ENCODE data around the gene TACC3.

The TACC3 gene

GRCh38 chr4:1744552-1744951 is 23.2 kb downstream of the TACC3 start:
- ChIA-PET CTCF (interaction anchor here (0.7 to 6.6 kb wide), 4 partner anchors 14 to 74 kb away, joined by 3 to 116 read pairs (median 4); no protein-coding TSS in a partner anchor), POLR2A (interaction anchor here (0.6 to 1.8 kb wide), 4 partner anchors 15 to 64 kb away, joined by 3 to 5 read pairs (median 4); partner anchors contain the start of genes TACC3 and TMEM129)
- TF ChIP-seq ARNT (IDR thresholded peaks at IDR 0.05) (no peak), ZNF384 (IDR thresholded peaks at IDR 0.05) (no peak), LEF1 (IDR thresholded peaks at IDR 0.05; ENCODE audit: borderline replicate concordance) (no peak), PKNOX1 (IDR thresholded peaks at IDR 0.05) (no peak), ELF4 (IDR thresholded peaks at IDR 0.05) (no peak), NFRKB (IDR thresholded peaks at IDR 0.05) (no peak), L3MBTL2 (conservative IDR thresholded peaks at IDR 0.05) (no peak), TARDBP (IDR thresholded peaks at IDR 0.05) (no peak), FOXA1 (IDR thresholded peaks at IDR 0.05) (no peak), SP1 (IDR thresholded peaks at IDR 0.05) (no peak), FOXM1 (IDR thresholded peaks at IDR 0.05; ENCODE audit: borderline replicate concordance) (no peak), HDGF (IDR thresholded peaks at IDR 0.05; ENCODE audit: borderline replicate concordance) (no peak), FOXK2 (IDR thresholded peaks at IDR 0.05) (no peak)
- no peak for DNase-seq (ENCODE audit: extremely low spot score)

- TF ChIP-seq L3MBTL2 (conservative IDR thresholded peaks at IDR 0.05) (no peak), TARDBP (IDR thresholded peaks at IDR 0.05) (no peak), SP1 (IDR thresholded peaks at IDR 0.05) (no peak), SUZ12 (IDR thresholded peaks at IDR 0.05) (no peak), ZNF384 (IDR thresholded peaks at IDR 0.05) (no peak)
- ChIA-PET POLR2A (interaction anchor here (1.3 to 1.8 kb wide), 2 partner anchors 15 to 24 kb away, joined by 4 to 5 read pairs; partner anchors contain the start of genes TACC3 and TMEM129), CTCF (interaction anchor here (0.8 to 6.6 kb wide), 6 partner anchors 13 to 116 kb away, joined by 4 to 116 read pairs (median 4); no protein-coding TSS in a partner anchor)
- no peak for DNase-seq (ENCODE audit: extremely low spot score)
These were observed 23.8 kb downstream of the TACC3 start for GRCh38 chr4:1745165-1745564.

GRCh38 chr4:1745697-1746096 is 24.4 kb downstream of the TACC3 start:
- POLR2A ChIA-PET, result interaction anchor here (1.8 kb wide), 1 partner anchor 25 kb away, joined by 5 read pairs; the partner anchor contains the start of genes TACC3 and TMEM129
- CTCF ChIA-PET, result interaction anchor here (0.8 to 6.6 kb wide), 6 partner anchors 13 to 117 kb away, joined by 4 to 116 read pairs (median 4); no protein-coding TSS in a partner anchor
- TF ChIP-seq FOXK2 (IDR thresholded peaks at IDR 0.05) (no peak), BHLHE40 (IDR thresholded peaks at IDR 0.05; ENCODE audit: borderline replicate concordance) (no peak), HDGF (IDR thresholded peaks at IDR 0.05; ENCODE audit: borderline replicate concordance) (no peak), LEF1 (IDR thresholded peaks at IDR 0.05; ENCODE audit: borderline replicate concordance) (no peak), TARDBP (IDR thresholded peaks at IDR 0.05) (no peak), ELF4 (IDR thresholded peaks at IDR 0.05) (no peak), FOXA1 (IDR thresholded peaks at IDR 0.05) (no peak)
- DNase-seq (ENCODE audit: extremely low spot score), result no peak

- ChIA-PET CTCF (interaction anchor here (0.6 to 6.6 kb wide), 9 partner anchors 12 to 66 kb away, joined by 3 to 116 read pairs (median 4); partner anchors contain the start of gene FGFR3), POLR2A (interaction anchor here (0.5 to 1.7 kb wide), 2 partner anchors 66 to 1926 kb away, joined by 3 to 5 read pairs; no protein-coding TSS in a partner anchor)
- peak; percentile 89 for DNase-seq (ENCODE audit: extremely low spot score)
- TF ChIP-seq LEF1 (IDR thresholded peaks at IDR 0.05; ENCODE audit: borderline replicate concordance), result no peak
These were observed 25.0 kb downstream of the TACC3 start for GRCh38 chr4:1746265-1746691.

GRCh38 chr4:1746919-1747602 is 25.7 kb downstream of the TACC3 start:
- TF ChIP-seq LEF1 (IDR thresholded peaks at IDR 0.05; ENCODE audit: borderline replicate concordance) (no peak), TARDBP (IDR thresholded peaks at IDR 0.05) (no peak), FOXK2 (IDR thresholded peaks at IDR 0.05) (no peak), PKNOX1 (IDR thresholded peaks at IDR 0.05) (no peak), NFRKB (IDR thresholded peaks at IDR 0.05) (no peak), CTBP1 (IDR thresholded peaks at IDR 0.05; ENCODE audit: borderline replicate concordance) (no peak), L3MBTL2 (conservative IDR thresholded peaks at IDR 0.05) (no peak), ELF4 (IDR thresholded peaks at IDR 0.05) (no peak), FOXM1 (IDR thresholded peaks at IDR 0.05; ENCODE audit: borderline replicate concordance) (no peak), ZNF384 (IDR thresholded peaks at IDR 0.05) (no peak), SUZ12 (IDR thresholded peaks at IDR 0.05) (no peak), FOXA1 (IDR thresholded peaks at IDR 0.05) (no peak), BHLHE40 (IDR thresholded peaks at IDR 0.05; ENCODE audit: borderline replicate concordance) (no peak), SP1 (IDR thresholded peaks at IDR 0.05) (no peak), HDGF (IDR thresholded peaks at IDR 0.05; ENCODE audit: borderline replicate concordance) (no peak), ARNT (IDR thresholded peaks at IDR 0.05) (no peak)
- POLR2A ChIA-PET, result interaction anchor here (0.5 to 1.7 kb wide), 2 partner anchors 66 to 1925 kb away, joined by 3 to 5 read pairs; no protein-coding TSS in a partner anchor
- no peak for DNase-seq (ENCODE audit: extremely low spot score)
- CTCF ChIA-PET, result interaction anchor here (0.6 to 6.6 kb wide), 11 partner anchors 11 to 65 kb away, joined by 3 to 116 read pairs (median 4); partner anchors contain the start of genes FGFR3, TACC3 and TMEM129

- ChIA-PET CTCF (interaction anchor here (1.0 to 6.6 kb wide), 7 partner anchors 26 to 160 kb away, joined by 3 to 116 read pairs (median 5); partner anchors contain the start of genes TACC3 and TMEM129), POLR2A (interaction anchor here (1.7 kb wide), 1 partner anchor 65 kb away, joined by 5 read pairs; no protein-coding TSS in a partner anchor)
- DNase-seq (ENCODE audit: extremely low spot score), result no peak
- TF ChIP-seq BHLHE40 (IDR thresholded peaks at IDR 0.05; ENCODE audit: borderline replicate concordance) (no peak), L3MBTL2 (conservative IDR thresholded peaks at IDR 0.05) (no peak), FOXK2 (IDR thresholded peaks at IDR 0.05) (no peak), SUZ12 (IDR thresholded peaks at IDR 0.05) (no peak), ZNF384 (IDR thresholded peaks at IDR 0.05) (no peak), NFRKB (IDR thresholded peaks at IDR 0.05) (no peak), ARNT (IDR thresholded peaks at IDR 0.05) (no peak), SP1 (IDR thresholded peaks at IDR 0.05) (no peak), CTBP1 (IDR thresholded peaks at IDR 0.05; ENCODE audit: borderline replicate concordance) (no peak), FOXM1 (IDR thresholded peaks at IDR 0.05; ENCODE audit: borderline replicate concordance) (no peak), ELF4 (IDR thresholded peaks at IDR 0.05) (no peak), LEF1 (IDR thresholded peaks at IDR 0.05; ENCODE audit: borderline replicate concordance) (no peak), HDGF (IDR thresholded peaks at IDR 0.05; ENCODE audit: borderline replicate concordance) (no peak), TARDBP (IDR thresholded peaks at IDR 0.05) (no peak), PKNOX1 (IDR thresholded peaks at IDR 0.05) (no peak), FOXA1 (IDR thresholded peaks at IDR 0.05) (no peak)
These were observed 26.3 kb downstream of the TACC3 start for GRCh38 chr4:1747603-1747967.

Data from HEK293T (cell line).